ENCODE results near the gene TMUB1.

The TMUB1 gene

GRCh38 chr7:151083071-151083823 lies at the start of gene TMUB1:
Gene TMUB1 (minus strand): TSS chr7:151083493. CDS start chr7:151082563, 930 bp downstream.
- DNase-seq, result peak; percentile 79 to 85

GRCh38 chr7:151132461-151133205 lies 49.3 kb upstream of the TMUB1 start:
- DNase-seq, result no peak

GRCh38 chr7:151131592-151132293 lies 48.5 kb upstream of the TMUB1 start:
- DNase-seq, result no peak

- DNase-seq, result no peak
Measured at GRCh38 chr7:151131224-151131591, 47.9 kb upstream of the TMUB1 start.

- DNase-seq, result no peak
Measured at GRCh38 chr7:151130741-151131157, 47.5 kb upstream of the TMUB1 start.

- DNase-seq, result no peak
Measured at GRCh38 chr7:151129960-151130591, 46.8 kb upstream of the TMUB1 start.

GRCh38 chr7:151129117-151129959 lies 46.0 kb upstream of the TMUB1 start:
- no peak for DNase-seq

- DNase-seq, result no peak
Measured at GRCh38 chr7:151128716-151129115, 45.4 kb upstream of the TMUB1 start.

- no peak for DNase-seq
Measured at GRCh38 chr7:151128144-151128543, 44.9 kb upstream of the TMUB1 start.

GRCh38 chr7:151126491-151127137 lies 43.3 kb upstream of the TMUB1 start:
- DNase-seq, result no peak

GRCh38 chr7:151125846-151126481 lies 42.7 kb upstream of the TMUB1 start:
- DNase-seq, result no peak

- no peak for DNase-seq
Measured at GRCh38 chr7:151125470-151125845, 42.2 kb upstream of the TMUB1 start.

GRCh38 chr7:151124899-151125399 lies 41.7 kb upstream of the TMUB1 start:
- no peak for DNase-seq

- DNase-seq, result no peak
Measured at GRCh38 chr7:151124481-151124880, 41.2 kb upstream of the TMUB1 start.

GRCh38 chr7:151123822-151124464 lies 40.6 kb upstream of the TMUB1 start:
- DNase-seq, result peak; percentile 79 to 81

GRCh38 chr7:151123158-151123821 lies 40.0 kb upstream of the TMUB1 start:
- DNase-seq, result no peak

- no peak for DNase-seq
Measured at GRCh38 chr7:151122796-151123157, 39.5 kb upstream of the TMUB1 start.

- no peak for DNase-seq
Measured at GRCh38 chr7:151122276-151122675, 39.0 kb upstream of the TMUB1 start.

- no peak for DNase-seq
Measured at GRCh38 chr7:151121380-151122170, 38.3 kb upstream of the TMUB1 start.

All from activated CD4-positive, alpha-beta T cell treated with anti-CD3 and anti-CD28 coated beads, Interleukin-2, amount 50 U/mL, for 4 hours (primary cell).